GM04503 (cell line): ENCODE data around the gene ADAMTSL5.
"Not testable (repeated sequence)": the region's sequence is repeated elsewhere in the genome, so short reads cannot be mapped to it uniquely, and the experiment has no call there.

Source experiments
- DNase-seq: peaks from one replicate; pipeline ENCODE4 v3.0.0-alpha.2; 2012; ENCODE audit warnings: low read depth

Gene ADAMTSL5

GRCh38 chr19:1511318-1512317 lies 1.2 kb downstream of the ADAMTSL5 start:
- no peak for DNase-seq

GRCh38 chr19:1510807-1511206 lies 2.0 kb downstream of the ADAMTSL5 start:
- DNase-seq = no peak

- no peak for DNase-seq
Measured at GRCh38 chr19:1510442-1510806, 2.4 kb downstream of the ADAMTSL5 start.

- no peak for DNase-seq
Measured at GRCh38 chr19:1509602-1510441, 3.0 kb downstream of the ADAMTSL5 start.

GRCh38 chr19:1508507-1508856 lies 4.3 kb downstream of the ADAMTSL5 start:
- DNase-seq = no peak

DNA sequence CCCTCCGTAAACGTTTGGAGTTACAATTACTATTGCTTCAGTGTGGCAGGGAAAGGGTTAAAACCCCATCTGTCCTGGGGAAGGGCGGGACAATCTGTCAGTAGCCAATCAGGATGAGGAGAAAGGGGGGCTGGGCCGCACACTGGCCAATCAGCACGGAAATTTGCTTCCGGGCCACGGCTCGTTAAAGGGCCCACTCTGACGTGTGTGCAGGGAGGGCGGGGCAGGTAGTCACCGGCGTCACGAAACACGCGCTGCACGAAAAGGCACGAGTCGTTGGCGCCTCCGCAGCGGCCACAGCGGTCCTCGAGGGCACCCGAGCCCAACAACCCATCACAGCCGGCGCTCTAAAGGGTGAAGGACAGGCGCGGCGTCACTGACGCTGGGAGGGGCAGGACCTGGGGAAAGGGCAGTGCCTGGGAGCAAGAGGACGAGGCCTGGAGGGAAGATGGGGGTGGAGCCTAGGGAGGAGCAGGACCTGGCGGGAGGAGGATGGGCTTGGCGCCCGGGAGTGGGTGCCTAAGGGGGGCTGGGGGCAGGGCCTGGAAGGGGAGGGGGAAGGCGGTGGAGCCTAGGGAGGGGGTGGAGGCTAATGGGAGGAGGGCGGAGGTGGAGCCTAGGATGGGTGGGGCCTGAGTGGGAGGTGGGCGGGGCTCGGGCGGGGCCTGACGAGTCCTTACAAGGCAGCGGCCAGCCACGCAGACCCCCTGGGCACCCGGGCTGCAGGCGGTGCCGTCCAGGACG lies 4.9 kb downstream of the ADAMTSL5 start:
- peak; percentile 58 for DNase-seq

GRCh38 chr19:1507192-1507660 lies 5.6 kb downstream of the ADAMTSL5 start:
- no peak for DNase-seq

DNA sequence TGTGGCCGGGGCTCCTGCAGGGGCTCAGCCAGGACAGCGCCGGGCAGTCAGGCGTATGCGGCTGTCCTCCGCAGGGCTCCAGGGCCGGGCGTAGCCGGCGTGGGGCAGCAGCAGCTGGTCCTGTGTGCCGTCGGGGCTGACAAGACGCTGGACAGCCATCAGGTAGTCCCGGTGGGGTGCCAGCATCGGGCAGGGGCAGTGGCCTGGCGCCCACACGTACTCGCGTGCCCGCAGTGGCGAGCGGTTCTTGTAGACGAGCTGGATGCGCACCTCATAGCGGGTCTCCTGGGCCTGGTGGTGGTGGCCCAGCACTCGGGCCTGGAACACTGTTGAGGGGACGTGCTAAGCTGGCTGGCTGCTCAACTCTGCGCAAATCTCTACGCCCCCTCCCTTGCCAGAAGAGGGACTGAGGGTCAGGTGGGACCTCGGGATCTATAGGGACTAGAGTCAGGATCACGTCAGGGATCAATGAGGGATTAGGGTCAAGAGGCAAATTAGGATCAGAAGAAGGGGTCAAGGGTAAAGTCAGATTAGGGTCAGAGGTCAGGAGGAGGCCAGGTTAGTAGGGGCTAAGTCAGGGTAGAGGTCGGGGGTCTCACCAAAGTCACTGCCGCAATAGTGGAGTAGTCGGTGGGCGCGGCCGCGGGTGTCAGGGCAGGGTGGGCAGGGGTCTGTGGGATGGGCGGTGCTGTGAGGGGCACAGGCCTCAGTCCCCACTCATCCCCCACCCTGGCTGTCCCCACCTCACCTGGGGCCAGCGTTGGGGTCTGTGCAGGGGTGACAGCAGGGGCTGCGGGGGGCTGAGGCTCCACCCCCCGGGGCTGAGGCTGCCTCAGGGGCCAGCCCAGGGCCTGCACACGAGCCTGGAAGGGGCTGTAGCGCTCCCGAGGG lies 6.6 kb downstream of the ADAMTSL5 start:
- DNase-seq = no peak

GRCh38 chr19:1505012-1505411 lies 7.8 kb downstream of the ADAMTSL5 start:
- DNase-seq = no peak

DNA sequence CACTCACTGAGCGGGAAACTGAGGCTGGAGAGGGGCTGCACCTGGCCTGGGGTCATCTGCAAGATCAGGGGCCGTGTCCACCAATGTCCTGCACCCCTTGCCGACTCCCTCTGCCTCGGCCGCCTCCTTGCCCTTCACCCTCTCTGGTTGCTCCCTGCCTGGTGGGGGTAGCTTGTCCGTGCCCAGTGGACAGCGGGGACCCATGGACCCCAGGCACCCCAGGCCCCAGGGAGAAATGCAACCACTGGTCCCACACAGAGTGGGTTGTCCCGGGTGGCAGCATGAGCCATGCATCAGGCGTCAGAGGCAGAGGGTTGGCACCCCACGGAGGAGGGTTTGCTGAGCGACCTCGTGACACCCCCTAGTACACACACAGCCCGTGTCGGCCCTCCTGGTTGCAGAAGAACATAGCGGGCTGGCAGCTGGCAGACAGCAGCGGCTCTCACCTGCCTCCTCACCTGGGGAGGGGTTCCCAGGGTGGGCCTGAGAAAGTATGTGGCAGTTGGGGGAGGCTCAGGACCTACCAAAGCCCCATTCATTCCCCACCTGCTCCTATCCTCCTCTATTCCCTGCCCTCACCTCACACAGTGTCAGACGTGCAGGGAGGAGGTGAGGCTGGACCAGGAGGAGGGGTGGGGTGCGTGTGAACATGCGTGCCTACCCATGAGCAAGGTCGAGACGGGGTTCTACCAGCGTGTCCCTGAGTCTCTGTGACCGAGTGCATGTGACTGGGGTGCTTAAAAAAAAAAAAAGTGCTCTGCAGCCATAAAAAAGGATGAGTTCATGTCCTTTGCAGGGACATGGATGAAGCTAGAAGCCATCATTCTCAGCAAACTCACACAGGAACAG lies 8.7 kb downstream of the ADAMTSL5 start:
- DNase-seq = no peak

DNA sequence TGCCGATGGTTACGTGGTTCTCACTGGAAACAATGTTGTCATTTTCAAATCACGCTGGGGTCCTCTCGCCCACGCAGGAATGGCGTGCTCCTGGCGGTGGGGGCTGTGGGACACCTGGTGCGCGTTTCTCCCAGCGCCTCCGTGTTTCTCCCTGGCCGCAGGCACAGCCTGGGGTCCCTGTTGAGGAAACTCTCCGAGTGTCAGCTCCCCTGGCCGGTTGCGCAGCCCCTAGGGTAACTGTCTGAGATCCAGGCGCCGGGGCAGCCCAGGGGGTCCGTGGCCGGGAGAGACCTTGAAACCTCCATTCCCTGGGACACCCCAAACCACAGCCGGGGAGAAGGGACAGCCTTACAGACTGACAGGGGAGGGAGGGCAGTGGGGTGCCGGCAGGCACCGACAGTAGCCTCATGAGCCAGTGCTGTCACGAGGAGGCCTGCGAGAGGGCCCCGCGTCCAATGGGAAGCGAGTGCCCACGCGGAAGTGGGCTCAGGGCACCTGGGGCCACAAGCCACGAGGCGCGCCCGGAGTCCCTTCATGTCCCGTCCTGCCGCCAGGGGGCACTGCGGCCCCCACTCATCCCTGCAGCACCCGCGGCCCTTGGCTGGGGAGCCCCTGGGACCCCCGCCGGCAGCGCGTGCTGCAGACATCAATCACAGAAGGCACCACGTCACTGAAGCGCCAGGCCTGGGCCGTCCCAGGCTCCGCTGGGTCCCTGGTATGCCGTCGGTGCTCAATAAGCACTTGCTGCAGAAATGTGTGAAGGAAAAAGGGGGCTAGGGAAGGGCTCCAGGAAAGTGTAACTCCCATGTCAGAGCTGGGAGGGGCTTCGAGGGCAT lies 9.5 kb downstream of the ADAMTSL5 start:
- DNase-seq = no peak

DNA sequence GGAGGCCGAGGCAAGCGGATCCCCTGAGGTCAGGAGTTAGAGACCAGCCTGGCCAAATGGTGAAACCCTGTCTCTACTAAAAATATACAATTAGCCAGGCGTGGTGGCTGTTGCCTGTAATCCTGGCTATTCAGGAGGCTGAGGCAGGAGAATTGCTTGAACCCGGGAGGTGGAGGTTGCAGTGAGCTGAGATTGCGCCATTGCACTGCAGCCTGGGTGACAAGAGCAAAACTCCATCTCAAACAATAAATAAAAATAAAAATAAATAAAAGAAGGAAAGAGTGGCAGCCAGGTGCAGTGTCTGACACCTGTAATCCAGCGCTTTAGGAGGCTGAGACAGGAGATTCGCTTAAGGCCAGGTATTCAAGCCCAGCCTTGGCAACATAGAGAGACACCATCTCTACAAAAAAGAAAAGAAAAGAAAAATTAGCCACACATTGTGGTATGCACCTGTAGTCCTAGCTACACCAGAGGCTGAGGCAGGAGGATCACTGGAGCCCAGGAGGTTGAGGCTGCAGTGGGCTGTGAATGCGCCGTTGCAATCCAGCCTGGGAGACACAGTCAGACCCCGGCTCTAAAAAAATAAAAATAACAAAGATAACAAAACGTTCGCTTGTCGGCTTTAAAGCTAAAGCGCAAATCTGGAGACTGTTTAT lies 10.3 kb downstream of the ADAMTSL5 start:
- no peak for DNase-seq

- no peak for DNase-seq
Measured at GRCh38 chr19:1501200-1501595, 11.6 kb downstream of the ADAMTSL5 start.

GRCh38 chr19:1499231-1499630 lies 13.6 kb downstream of the ADAMTSL5 start:
- not testable (repeated sequence) for DNase-seq

- DNase-seq = no peak
Measured at GRCh38 chr19:1497578-1498235, 15.1 kb downstream of the ADAMTSL5 start.

GRCh38 chr19:1496714-1497577 lies 15.9 kb downstream of the ADAMTSL5 start:
- no peak for DNase-seq
